ENCODE data around the gene LRRFIP1.

Gene LRRFIP1

DNA sequence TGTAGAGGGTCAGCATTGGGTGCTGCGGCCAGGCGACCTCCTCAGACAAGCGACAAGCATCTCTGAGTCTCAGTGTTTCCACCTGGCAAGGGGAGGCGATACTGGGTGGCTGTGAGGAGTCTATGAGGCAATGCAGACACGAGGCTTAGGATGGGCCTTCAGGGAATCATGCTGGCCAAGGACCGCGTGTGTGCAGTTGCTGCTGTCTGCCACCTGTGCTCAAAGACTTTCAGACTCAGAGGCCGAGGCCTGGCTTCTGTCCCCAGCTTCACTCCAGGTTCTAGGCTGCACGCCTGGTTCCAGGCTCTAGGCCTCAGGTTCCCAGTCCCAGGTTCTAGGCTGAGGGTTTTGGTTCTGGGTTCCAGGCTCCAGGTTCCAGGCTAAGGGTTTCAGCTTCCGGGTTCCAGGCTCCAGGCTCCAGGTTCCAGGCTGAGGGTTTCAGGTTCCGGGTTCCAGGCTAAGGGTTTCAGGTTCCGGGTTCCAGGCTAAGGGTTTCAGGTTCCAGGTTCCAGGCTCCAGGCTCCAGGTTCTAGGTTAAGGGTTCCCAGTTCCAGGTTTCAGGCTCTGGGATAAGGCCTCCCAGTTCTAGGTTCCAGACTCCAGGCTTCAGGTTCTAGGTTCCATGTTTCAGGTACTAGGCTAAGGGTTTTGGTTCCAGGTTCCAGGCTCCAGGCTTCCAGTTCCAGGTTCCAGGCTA lies 14.8 kb downstream of the LRRFIP1 start:
- DNase-seq, result no peak

DNA sequence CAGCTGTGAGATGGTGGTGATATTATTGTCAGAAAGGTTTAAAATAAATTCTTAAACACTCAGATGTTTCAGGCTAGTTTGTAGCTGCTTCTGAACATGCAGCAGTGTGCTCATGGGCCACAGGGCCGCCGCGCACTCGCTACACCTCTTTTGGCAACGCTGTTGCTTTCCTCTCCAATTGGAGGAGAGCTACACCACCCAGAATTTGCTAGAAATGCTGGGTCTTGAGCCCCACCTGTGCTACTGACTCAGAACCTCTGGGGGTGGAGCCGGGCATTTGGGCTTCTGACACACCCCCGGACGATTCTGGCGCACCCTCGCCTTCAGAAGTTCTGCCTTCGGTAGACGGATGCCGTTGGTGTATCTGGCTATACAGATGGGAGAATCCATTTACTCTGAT lies 15.7 kb downstream of the LRRFIP1 start:
- DNase-seq, result no peak

DNA sequence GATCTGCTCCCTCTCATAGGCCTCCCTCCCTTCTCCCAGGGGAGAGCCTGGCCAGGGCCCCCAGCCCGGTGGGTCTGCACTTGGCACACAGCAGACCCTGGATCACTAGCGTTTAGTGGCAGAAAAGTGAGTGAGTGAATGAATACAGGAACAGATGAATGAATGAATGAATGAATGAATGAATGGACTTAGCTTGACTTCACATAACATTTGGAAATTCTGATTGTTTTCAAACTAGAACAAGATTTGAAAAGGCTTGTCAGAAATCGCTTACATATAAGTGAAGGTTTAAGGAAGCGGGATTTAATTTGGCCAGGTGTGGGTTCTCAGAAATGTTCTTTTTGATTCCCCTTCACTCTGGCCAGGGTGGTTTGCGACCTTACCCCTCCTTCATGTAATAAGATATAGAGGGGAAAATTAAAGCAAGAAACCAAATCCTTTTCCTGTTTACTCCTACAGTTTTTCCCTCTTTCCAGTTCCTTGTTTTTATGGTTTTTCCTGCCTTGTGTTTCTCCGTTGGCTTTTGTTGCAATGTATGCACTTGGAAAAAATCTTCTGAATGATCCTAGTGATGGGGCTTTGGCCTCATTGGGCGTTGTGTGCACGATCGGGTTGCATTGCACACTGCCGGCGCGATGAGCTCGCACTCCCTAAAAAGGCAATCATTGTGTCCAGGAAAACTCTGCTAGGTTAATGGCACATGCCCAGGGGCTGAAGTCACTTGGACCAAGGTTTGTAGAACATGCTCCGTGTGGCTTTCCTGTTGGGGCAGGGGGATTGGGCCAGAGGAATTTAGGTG lies 16.4 kb downstream of the LRRFIP1 start:
- no peak for DNase-seq

DNA sequence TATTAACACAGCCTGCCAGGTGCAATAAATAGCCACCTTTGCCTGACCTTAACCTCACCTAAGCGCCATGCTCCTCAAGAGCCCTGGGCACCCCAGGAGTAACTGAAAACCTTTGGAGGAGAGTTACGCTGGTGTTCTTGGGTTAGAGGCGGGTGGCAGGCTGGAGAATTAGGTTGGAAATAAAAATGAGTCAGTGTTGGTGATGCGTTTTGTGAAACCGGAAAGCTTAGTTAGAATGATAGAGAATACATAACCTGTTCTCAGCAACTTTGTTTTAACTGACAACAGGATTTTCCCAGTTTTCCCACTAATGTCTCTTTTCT lies 17.0 kb downstream of the LRRFIP1 start:
- no peak for DNase-seq

DNA sequence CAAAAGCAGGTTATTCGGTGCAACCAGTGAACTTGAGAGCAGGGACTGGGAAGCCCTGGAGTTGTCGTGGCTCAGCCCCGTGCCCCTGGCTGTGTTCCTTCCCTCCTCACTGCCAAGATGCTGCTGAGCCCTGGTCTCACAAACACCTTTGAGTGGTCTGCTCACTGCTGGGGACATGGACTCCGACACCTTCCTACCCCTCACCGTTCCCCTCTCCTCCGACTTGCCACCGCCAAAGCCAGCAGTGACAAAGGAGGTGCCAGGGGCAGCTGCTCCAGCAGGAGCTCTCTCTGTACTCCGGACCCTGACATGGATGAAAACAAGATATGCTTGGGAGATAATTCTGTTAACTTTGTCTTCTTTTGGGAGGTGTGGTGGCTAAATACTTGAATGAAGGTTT lies 17.9 kb downstream of the LRRFIP1 start:
- DNase-seq, result no peak

DNA sequence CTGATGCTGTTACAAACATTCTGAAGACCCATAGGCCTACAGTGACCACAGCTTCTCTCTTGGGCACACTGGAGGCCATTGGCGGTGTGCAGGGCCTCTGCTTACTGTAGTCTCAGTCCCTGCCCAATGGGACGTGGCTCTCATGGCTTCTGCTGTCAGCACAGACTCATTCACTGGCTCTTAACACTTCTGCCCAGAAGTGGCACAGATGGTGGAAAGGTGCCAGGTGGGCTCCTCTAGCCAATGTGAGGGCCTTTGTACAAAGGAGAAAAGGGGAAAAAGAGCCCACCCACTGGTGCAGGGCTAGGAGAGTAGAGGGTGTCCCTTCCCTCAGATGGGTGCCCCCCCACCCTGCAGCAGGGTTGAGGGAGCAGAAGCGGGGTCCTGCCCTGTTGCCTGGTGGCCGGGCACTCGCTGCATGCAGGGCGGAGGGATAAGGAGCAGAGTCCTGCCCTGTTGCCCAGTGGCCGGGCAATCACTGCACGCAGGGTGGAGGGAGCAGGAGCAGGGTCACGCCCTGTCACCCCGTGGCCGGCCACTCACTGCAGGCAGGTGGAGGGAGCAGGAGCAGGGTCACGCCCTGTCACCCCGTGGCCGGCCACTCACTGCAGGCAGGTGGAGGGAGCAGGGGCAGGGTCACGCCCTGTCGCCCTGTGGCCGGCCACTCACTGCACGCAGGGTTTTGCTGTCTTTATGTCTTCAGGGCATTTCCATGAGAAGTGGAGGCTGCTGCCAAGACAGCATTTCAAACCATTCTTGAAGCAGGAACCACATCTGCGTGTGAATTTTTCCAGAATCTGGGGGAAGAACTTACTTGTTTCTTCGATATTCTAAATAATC lies 20.0 kb downstream of the LRRFIP1 start:
- DNase-seq, result no peak

DNA sequence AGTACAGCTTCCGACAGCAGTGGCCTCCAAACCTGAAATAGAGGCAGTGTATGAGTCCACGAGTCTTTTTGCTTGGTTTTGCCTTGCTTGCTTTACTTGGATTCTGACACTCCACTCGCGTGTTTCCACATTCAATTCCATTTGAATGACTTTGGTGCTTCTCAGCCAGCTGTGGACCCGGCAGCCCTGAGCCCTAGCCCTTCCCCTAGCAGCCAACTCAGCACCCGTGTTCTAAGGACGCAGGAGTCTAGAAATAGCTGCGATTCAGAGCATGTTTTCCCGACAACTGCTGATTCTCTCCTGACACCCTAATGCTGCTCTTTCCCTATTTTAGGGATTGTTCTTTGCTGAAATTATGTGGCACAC lies 20.6 kb downstream of the LRRFIP1 start:
- no peak for DNase-seq

DNA sequence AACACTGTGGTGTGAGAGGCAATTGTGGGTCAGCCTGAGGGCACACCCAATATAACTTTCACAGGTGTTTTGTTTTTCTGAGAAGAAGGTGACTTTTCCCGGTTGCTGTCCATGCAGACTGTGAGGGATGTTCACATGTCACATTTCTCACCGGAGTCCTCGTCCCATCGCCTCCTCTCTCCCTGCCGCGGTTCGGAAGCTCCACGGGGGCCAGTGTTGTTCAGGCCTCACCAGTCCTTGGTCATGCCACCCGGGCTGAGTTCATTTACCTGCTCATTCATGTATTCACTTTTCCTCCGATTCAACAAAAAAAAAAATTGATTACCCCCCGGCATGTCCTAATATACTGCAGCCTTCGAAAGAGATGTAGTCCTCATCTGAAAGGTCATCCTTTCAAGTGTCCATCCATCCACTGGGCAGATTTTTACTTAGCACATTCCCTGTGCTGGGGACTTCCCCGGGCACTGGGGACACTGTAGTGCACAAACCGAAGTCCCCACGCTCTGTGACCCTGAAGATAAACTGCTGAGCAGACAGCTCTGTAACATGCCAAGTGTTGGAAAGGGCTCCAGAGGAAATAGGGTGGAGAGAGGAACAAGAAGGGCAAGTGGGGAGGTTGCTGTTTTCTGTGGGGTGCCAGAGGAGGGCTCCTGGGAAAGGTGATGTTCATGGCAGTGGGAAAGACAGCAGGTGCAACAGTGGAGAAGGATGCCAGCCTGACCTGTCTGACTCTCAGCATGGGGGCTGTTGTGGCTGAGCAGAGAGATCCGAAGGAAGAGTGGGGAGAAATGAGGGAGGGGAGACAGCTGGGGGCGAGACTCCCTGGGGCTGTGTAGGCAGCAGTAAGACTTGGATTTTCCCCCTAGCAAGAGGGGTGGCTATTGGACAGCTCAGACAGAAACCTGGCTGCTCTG lies 22.4 kb downstream of the LRRFIP1 start:
- no peak for DNase-seq

DNA sequence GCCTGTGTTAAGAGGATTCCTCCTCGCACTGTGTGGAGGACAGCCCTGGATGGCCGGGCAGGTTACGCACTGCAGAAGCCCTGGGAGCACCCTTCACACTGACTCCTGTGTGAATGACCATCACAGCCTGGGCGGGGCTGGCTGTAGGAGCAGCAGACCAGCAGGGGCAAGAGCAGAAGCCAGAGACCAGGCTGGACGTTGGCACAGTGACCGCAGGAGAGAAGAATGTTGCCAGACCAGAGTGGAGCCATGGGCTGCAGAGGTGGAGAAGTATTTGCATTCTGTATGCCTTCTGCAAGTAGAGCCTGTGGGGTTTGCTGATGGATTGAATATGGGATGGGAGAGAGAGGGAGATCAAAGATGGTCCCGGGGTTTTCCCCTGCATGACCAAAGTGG lies 23.1 kb downstream of the LRRFIP1 start:
- DNase-seq, result no peak

DNA sequence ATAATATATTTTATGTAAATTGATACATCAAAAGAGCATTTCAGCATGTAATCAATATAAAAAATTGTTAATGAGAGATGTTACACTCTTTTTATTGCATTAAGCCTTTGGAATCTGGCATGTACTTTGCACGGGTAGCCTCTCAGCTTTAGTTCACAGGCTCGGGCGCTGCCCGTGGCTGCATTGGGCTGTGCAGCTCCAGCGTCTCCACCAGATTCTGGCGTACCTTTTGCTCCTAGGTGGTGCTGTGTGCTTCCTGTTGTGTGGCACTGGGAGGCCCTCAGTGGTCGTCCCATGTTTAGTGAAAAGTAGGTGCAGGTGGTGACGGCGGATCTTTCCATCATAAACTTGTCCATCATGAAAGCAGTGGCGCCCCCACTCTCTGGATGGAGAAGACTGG lies 24.4 kb downstream of the LRRFIP1 start:
- no peak for DNase-seq

DNA sequence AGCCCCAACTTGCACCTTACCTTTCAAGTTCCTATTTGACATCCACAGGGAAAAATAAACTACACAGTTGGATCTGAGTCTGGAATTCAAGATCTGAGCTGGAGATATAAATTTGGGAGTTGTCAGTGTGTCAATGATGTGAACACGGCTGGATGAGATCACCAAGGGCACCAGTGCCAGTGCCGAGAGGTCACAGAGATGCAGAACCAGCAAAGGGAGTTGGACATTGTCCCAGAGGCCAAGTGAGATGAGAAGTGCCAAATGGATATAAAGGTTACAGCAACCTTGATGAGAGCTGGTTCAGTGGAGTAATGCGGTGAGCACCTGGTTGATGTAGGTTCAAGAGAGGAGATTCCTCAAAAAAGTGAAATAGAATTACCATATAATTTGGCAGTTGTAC lies 24.8 kb downstream of the LRRFIP1 start:
- DNase-seq, result no peak

DNA sequence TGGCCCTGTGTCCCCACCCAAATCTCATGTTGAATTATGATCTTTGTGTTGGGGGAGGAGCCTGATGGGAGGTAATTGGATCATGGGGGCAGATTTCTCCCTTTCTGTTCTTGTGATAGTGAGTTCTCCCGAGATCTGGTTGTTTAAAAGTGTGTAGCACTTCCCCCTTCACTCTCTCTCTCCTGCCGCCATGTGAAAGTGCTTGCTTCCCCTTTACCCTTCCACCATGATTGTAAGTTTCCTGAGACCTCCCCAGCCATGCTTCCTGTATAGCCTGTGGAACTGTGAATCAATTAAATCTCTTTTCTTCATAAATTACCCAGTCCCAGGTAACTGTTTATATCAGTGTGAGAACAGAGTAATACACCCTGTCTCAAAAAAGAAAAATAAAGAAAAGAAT lies 25.5 kb downstream of the LRRFIP1 start:
- no peak for DNase-seq

DNA sequence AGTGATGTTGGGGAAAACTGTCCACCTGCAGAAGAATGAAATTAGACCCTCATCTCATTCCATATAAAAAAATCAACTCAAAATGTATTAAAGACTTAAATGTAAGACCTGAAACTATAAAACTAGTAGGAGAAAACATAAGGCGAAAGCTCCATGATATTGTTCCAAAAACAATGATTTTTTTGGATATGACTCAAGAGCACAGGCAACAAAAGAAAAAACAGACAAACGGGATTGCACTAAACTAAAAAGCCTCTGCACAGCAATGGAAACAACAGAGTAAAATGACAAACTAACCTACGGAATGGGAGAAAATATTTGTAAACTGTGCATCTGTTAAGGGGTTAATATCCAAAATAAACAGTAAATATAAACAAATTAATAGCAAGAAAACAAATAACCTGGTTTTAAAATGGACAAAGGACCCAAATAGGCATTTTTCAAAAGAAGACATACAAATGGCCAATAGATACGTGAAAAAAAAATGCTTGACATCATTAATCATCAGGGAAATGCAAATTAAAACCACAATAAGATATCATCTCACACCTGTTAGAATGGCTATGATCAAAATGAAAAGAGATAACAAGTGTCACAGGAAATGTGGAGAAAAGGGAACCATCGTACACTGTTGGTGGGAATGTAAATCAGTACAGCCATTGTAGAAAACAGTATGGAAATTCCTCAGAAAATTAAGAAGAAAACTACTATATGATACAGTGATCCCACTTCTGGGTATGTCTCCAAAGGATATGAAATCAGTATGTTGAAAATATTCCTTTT lies 26.6 kb downstream of the LRRFIP1 start:
- DNase-seq, result no peak

DNA sequence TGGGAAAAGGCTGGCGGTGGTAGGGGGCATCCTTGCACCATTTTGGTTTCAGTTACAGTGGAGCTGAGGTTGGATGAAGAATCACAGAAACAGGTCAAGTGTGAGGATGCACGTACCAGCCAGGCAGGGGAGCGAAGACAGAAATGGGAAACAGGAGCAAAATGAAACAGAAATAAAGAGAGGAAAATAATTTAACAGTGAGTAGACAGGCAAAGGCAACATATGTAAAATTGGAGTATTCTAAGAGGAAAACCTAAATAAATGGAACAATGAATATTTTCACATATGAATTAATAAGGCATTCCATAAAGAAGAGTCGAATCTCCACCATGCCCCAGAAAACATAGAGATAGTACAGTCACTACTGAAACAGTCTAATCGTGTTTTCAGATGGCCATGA lies 29.7 kb downstream of the LRRFIP1 start:
- DNase-seq, result no peak

DNA sequence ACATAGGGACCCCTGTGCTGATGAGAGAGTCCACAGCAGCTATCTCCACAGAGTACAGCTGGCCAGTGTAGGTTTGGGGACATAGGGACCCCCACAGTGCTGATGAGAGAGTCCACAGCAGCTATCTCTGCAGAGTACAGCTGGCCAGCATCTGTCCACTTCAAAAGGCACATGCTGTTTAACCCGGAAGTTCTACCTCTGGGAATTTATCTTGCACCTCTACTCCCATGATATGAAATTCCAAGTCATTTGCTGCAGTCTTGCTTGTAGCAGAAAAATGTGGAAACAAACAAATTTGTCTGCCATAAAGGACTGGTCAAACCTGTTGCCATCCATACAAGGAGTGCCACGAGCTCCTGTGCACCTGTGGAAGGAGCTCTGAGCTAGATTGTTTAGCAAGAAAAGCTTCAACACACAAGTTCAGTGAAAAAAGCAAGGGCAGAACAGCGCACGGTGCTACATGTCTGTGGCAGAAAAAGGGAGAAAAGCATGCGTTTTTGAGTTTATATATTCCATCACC lies 33.1 kb downstream of the LRRFIP1 start:
- no peak for DNase-seq

DNA sequence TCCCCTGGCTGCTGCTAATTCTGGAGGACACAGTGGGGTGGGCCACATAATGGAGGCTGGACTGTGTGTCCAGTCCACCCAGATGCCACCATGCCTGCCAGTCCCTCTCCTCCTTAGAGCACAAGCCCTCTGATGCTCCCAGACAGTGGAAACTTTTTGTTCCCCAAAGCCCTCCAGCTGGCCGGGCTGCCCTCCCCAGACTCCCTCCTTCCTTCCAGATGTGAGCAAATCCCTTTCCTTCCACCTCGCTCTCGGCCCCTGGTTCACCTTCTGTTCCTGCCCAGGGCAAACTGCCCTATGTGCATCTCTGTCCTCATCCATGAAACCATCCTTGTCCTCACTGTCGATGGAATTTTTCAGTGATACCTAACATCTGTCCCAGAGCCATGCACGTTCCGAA lies 33.9 kb downstream of the LRRFIP1 start:
- DNase-seq, result no peak

DNA sequence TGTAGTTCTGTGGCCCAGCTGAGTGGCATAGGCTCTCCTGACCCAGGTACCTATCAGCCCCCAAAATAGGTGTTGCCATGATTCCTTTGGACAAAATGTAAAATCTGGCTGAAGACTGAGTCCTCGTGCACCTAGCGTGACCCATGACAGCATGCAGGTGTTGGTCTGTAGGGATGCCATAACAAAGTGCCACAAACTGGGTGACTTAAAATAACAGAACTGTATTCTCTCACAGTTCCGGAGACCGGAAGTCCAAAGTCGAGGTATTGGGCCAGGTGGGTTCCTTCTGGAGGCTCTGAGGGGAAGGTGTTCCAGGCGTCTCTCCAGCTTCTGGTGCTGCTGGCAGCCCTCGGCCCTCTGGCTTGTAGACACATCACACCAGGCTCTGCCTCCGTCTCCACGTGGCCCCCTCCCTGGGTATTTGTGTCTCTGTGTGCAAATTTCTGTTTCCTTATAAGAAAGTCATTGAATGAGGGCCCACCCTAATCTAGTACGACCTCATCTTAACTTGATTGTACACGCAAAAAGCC lies 34.5 kb downstream of the LRRFIP1 start:
- DNase-seq, result no peak

DNA sequence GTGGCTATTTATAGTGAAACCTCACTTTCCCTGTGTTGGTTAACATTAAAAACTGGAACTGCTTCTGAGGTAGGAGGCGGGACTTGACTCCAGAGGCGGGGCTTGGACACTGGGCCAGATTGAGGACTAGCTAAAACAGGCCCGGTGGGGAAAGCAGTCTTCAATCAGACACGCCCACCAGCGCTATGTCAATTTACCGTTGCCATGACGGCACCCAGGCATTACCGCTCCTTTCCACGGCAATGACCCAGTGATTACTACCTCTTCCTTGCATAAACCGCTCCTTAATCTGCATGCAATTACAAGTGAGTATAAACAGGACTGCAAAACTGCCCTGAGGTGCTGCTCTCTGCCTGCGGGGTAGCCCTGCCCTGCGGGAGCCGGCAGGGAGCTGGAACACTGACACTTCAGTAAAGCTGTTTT lies 35.3 kb downstream of the LRRFIP1 start:
- peak; percentile 95 for DNase-seq

DNA sequence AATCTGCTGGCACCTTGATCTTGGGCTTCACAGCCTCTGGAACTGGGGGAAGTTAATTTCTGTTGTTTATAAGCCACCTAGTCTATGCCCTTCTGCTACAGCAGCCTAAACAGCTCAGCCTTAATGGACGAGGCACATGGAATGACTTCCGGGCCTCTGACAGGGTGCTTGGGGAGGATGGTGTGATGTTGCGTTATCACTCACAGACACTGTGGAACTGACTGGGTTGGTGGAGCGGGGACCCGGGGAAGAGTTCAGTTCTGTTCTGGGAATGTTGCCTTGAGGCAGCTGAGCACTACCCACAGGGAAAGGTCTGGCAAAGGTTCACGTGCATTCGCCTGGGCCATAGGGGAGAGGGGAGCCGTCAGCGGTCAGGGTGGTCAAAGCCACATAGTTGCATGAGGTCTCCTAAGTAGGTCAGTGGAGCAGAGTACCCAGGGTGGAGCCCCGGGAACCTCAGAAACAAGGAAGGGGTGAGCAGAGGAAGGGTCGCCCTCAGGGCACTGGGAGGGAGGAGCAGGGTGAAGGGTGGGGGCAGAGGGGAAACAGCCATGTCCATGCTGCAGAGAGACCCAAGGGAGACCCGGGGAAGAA lies 36.2 kb downstream of the LRRFIP1 start:
- no peak for DNase-seq

DNA sequence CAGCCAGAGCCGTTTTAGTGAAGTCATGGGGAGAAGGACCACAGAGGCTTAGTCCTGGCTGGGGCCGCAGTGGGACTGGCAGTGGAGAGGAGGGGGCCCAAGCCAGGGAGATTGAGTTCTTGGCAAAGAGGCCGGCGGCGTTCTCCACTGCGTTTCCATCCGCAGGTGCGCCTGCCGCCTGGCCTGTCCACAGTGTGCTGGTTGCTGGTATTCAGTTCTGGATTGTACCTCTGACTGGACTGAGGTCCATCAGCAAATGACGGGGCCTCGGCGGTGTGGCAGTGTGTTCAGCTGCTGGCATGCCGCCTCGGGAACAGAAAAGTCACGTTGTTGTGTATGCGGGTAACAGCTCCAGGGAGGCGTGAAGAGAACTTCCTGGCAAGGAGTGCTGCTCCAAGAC lies 36.8 kb downstream of the LRRFIP1 start:
- DNase-seq, result no peak

DNA sequence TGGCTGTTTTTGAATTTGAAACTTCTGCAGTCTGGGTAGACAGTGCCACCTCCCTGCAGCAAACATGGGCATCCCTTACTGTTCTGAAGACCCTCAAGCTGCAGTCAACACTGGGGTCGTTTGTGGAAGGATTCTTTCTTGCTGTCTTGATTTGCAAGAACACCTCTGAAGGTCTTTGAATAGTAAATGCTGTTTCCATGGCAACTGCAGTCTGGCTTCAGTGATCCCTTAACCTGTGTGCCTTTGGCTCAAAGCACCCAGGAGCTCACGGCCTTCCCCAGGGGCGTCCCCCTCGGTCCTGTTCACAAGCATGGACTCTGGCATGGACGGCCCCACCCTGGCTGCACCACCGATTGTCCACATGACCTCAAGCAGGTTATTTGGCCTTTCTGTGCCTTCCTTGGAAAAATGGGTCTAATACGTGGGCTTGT lies 38.3 kb downstream of the LRRFIP1 start:
- no peak for DNase-seq

Data from NCI-H1436 (cell line).